ENCODE data around the gene MSH4.

Gene MSH4

DNA sequence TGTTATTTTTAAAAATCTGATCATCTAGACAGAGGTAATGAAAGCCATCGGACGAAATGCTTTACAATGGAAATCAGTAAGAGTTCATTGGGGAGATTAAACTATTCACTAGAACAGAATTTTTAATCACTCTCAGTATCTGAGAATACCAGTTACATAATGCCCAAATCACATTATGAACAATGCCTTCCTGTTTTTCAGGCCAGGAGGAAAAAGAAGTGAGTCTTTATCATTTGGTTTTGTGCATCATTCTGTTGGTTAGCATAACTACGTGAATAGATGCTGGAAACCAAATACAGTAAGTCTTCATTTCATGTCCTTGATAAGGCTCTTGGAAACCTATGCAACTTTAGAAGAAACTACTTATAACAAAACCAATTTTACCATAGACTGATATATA lies 153.5 kb downstream of the MSH4 start:
- DNase-seq: no peak

- no peak for DNase-seq
Observed at GRCh38 chr1:75952016-75952415, 155.3 kb downstream of the MSH4 start.

DNA sequence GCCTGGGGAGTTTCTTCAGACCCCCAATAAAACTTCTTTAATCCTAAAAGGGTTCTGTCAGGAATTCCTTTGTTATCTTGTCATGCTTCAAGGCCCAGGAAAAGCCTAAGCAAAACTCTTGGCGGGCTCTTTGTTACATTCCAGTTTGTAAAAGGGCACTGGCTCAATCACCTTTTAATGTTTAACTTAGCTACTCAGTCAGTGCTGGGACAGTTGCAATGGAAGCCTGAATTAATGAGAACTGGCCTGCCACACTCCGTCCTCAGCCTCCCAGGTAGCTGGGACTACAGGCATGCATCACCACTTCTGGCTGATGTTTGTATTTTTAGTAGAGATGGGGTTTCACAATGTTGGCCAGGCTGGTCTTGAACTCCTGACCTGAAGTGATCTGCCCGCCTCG lies 156.8 kb downstream of the MSH4 start:
- DNase-seq: no peak

DNA sequence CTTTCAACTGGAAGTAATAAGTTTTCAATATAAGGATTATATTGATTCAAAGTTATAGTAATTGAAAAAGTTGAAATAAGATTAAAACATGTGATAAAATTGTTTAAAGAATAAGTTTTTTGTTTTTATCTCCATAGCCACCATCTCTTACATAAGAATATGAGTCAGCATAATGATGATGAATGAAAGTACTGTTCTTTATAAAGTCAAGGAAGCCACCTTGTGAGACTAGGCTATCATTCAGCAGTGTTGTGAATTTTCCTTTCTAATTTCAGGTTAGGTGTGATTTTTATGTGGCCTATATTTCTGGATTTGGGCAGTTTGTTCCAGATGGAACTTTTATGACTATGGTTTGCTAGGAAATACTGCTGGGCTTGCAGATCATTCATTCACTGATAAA lies 157.9 kb downstream of the MSH4 start:
- no peak for DNase-seq
